ENCODE results near the gene E2F4. TPM values are rescaled to one million over a fixed set of nuclear protein-coding genes. Genes with fewer than 3 reads are reported as not detected.

The E2F4 gene
- total and polyA plus RNA-seq, 2 experiments from 2014 or later, result 67.0 to 135 TPM

DNA sequence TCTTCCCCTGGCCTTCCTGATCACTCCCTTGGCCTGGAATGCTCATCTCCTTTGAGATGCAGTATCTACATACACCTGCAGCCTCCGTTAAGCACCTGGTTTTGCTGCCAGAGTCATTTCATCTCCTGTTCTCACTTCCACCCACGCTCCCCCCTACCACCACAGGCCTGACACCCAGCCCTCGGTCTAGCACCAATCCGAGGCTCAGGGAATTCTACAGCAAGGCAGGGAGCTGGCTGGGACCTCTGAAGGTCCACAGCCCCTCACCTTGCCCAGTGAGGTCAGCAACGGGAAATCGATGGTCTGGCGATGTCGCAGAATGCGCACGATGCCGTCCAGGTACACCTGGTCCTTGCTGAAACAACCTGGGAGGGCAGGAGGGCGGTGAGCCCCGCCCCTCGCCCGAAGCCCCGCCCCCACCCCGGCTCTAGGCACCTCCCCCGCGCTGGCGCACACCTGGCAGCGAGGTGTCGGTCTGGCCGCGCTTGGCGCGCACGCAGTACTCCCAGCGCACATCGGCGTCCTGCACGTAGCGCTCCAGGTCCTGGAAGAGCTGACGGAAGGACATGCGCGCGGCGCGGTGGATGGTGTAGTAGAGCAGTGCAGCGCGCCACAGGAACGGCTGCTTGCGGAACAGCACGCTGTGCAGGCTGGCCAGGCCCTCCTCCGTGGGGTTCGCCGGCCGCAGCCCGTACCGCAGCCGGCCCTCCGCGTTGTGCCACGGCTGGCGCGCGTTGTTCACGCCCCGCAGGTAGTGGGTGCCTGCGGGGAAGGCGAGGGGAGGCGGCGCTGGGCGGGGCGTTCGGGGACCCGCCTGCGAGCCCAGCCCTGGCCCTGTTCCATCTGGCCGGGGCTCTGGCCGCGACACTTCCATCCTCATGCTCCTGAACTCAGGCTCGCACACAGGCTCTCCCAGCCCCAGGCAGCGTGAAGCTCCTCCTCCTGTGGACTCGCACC lies 13.9 kb upstream of the E2F4 start:
- peaks cover 3% of the 10 kb centered on the region; the same call in 2 of the 3 replicates for H3K36me3 Mint-ChIP-seq (ENCODE audit: low read depth)
- peaks cover 23% of the 10 kb centered on the region for H3K4me1 Mint-ChIP-seq
- H3K9me3 Mint-ChIP-seq, result no peaks in the 10 kb centered on the region; the same call in 1 of the 3 replicates
- H3F3A ChIP-seq (replicated peaks; ENCODE audit: low read depth), result peaks cover 16% of the 10 kb centered on the region; the same call in 1 of the 2 replicates
- no peaks in the 10 kb centered on the region for H3K9me2 ChIP-seq (ENCODE audit: insufficient read depth)
- H3K4me3 ChIP-seq, result peak overlapping the region; percentile 69
- peaks cover 49% of the 10 kb centered on the region for H3K27me3 ChIP-seq (ENCODE audit: insufficient read depth)
- H3K27ac Mint-ChIP-seq, result no peak overlapping the region
- DNase-seq (ENCODE audit: low spot score), result peak; percentile 98
- peak overlapping the region; percentile 81 for H2AFZ ChIP-seq
- peaks cover 54% of the 10 kb centered on the region for H3K27me3 Mint-ChIP-seq (ENCODE audit: insufficient read depth, low read depth, poor library complexity)
- H3K4me3 Mint-ChIP-seq, result peak overlapping the region; percentile 70
- peaks cover 9% of the 10 kb centered on the region for H3K79me2 ChIP-seq (replicated peaks; ENCODE audit: insufficient read depth)
- no peaks in the 10 kb centered on the region for H3K36me3 ChIP-seq (ENCODE audit: insufficient read depth)
- H3K4me2 ChIP-seq, result peak overlapping the region; percentile 84
- peaks cover 24% of the 10 kb centered on the region for H3K4me1 ChIP-seq (ENCODE audit: insufficient read depth)
- no peak overlapping the region for H3K27ac ChIP-seq (ENCODE audit: low read depth)
- TF ChIP-seq CREB1 (CRISPR knock-in tag; IDR thresholded peaks at IDR 0.05; ENCODE audit: low read depth), result peak; percentile 75
- peak; percentile 90 for TF ChIP-seq POLR2AphosphoS5 (IDR thresholded peaks at IDR 0.05; ENCODE audit: low read depth)
- TF ChIP-seq EZH2 (IDR thresholded peaks at IDR 0.05; ENCODE audit: low read depth, unreplicated experiment), result no peak
- peak; percentile 85 for ATAC-seq
- peaks cover 9% of the 10 kb centered on the region for H4K20me1 ChIP-seq (replicated peaks; ENCODE audit: insufficient read depth)

- Mint-ChIP-seq H3K36me3 (ENCODE audit: low read depth) (peaks cover 3% of the 10 kb centered on the region; the same call in 2 of the 3 replicates), H3K27ac (no peak overlapping the region), H3K4me1 (peaks cover 12% of the 10 kb centered on the region), H3K4me3 (0 out of 3 replicates have a peak overlapping the region, but pooled peaks have one; percentile 70), H3K27me3 (ENCODE audit: insufficient read depth, low read depth, poor library complexity) (peaks cover 45% of the 10 kb centered on the region), H3K9me3 (no peaks in the 10 kb centered on the region; the same call in 2 of the 3 replicates)
- Histone ChIP-seq H3K27ac (ENCODE audit: low read depth) (no peak overlapping the region), H4K20me1 (replicated peaks; ENCODE audit: insufficient read depth) (peaks cover 4% of the 10 kb centered on the region; the same call in 1 of the 2 replicates), H3K79me2 (replicated peaks; ENCODE audit: insufficient read depth) (peaks cover 10% of the 10 kb centered on the region), H2AFZ (no peak overlapping the region), H3K4me2 (no peak overlapping the region), H3K4me1 (ENCODE audit: insufficient read depth) (peaks cover 17% of the 10 kb centered on the region), H3K36me3 (ENCODE audit: insufficient read depth) (no peaks in the 10 kb centered on the region), H3F3A (replicated peaks; ENCODE audit: low read depth) (peaks cover 10% of the 10 kb centered on the region; the same call in 1 of the 2 replicates), H3K9me2 (ENCODE audit: insufficient read depth) (no peaks in the 10 kb centered on the region), H3K27me3 (ENCODE audit: insufficient read depth) (peaks cover 39% of the 10 kb centered on the region), H3K4me3 (no peak overlapping the region)
- DNase-seq (ENCODE audit: low spot score) (no peak), ATAC-seq (no peak; the same call in 2 of the 3 replicates)
- TF ChIP-seq EZH2 (IDR thresholded peaks at IDR 0.05; ENCODE audit: low read depth, unreplicated experiment) (no peak), JUNB (IDR thresholded peaks at IDR 0.05; ENCODE audit: unreplicated experiment) (no peak), CTCF (conservative IDR thresholded peaks at IDR 0.05; ENCODE audit: low read depth in 2 of 2) (peak; percentile 22 to 62; a peak in 2 of 4 replicates), POLR2AphosphoS5 (IDR thresholded peaks at IDR 0.05; ENCODE audit: low read depth) (no peak)
Measured at GRCh38 chr16:67179421-67180080, 12.4 kb upstream of the E2F4 start.
